ENCODE results near the gene GATA1. TPM values are rescaled to one million over a fixed set of nuclear protein-coding genes. Genes with fewer than 3 reads are reported as not detected.

The GATA1 gene
- total RNA-seq, 3 donors from 2014 or later = 0.32 TPM; not detected in 2

DNA sequence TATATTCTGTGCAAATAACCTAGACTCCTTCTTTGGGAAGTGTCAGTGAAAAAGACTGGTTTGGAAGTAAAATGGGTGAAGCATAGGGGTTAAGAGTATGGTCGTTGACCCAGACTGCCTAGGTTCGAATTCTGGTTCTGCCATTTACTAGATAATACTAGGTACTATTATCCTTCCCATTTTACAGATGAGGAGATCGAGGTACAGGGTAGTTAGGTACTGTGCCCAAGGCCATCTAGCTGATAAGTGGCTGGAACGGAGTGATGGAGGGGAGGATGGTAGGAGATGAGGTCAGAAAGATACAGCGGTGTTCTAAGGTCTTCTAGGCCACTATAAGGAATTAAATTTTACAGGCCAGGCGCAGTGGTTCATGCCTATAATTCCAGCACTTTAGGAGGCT, 13.8 kb upstream of the GATA1 start:
- H3K36me3 ChIP-seq (ENCODE audit: low read depth) = no peaks in the 10 kb centered on the region
- H3K4me1 ChIP-seq (ENCODE audit: low read depth) = no peaks in the 10 kb centered on the region
- intact Hi-C loops (cut with DNase I, micrococcal nuclease) = no loop called here
- H3K9me3 ChIP-seq = no peaks in the 10 kb centered on the region
- H3K4me3 ChIP-seq = no peak overlapping the region
- DNase-seq (no peak), ATAC-seq (no peak)
- TF ChIP-seq, protein P1, sequence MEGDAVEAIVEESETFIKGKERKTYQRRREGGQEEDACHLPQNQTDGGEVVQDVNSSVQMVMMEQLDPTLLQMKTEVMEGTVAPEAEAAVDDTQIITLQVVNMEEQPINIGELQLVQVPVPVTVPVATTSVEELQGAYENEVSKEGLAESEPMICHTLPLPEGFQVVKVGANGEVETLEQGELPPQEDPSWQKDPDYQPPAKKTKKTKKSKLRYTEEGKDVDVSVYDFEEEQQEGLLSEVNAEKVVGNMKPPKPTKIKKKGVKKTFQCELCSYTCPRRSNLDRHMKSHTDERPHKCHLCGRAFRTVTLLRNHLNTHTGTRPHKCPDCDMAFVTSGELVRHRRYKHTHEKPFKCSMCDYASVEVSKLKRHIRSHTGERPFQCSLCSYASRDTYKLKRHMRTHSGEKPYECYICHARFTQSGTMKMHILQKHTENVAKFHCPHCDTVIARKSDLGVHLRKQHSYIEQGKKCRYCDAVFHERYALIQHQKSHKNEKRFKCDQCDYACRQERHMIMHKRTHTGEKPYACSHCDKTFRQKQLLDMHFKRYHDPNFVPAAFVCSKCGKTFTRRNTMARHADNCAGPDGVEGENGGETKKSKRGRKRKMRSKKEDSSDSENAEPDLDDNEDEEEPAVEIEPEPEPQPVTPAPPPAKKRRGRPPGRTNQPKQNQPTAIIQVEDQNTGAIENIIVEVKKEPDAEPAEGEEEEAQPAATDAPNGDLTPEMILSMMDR (IDR thresholded peaks at IDR 0.05) = no peak

DNA sequence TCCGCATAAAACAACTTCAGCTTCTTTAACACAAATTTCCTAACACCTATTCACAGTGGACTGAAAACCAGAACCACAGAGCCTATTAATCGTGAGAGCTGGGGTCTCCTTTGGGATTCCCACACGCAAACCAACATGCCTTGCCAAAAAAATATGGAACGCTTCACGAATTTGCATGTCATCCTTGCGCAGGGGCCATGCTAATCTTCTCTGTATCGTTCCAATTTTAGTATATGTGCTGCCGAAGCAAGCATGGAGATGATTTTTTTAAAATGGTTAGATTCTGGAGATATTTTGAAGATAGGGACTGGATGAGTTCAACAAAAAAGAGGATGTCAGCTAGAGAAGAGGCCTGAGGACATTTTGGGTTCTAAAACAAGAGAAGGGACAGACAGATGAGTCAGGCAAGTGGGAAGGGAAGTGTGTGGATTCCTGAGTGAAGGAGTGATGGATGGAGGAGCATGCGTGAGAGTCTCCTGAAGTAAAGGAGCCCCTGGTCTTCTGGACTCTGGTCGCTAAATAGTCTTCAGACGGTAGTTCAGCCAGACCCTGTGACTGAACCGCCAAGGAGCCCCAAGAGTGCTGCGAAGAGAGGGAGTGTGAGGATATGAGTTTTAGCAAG, 9.5 kb upstream of the GATA1 start:
- ATAC-seq (no peak), DNase-seq (no peak)
- TF ChIP-seq, protein P1 (IDR thresholded peaks at IDR 0.05) = no peak
- intact Hi-C loops (cut with DNase I, micrococcal nuclease) = no loop called here
- Histone ChIP-seq H3K4me1 (ENCODE audit: low read depth) (no peaks in the 10 kb centered on the region), H3K9me3 (no peaks in the 10 kb centered on the region), H3K4me3 (no peak overlapping the region), H3K36me3 (ENCODE audit: low read depth) (no peaks in the 10 kb centered on the region)

DNA sequence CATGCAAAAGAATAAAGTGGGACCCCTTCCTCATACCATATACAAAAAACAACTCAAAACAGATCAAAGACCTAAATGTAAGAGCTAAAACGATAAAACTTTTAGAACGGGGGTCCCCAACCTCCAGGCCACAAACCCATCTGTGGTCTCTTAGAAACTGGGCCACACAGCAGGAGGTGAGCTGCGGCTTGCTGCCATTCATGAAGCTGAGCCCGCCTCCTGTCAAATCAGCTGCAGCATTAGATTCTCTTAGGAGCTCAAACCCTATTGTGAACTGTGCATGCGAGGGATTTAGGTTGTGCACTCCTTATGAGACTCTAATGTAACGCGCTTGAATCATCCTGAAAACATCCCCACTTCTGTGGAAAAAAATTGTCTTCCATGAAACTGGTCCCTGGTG, 7.0 kb upstream of the GATA1 start:
- H3K4me1 ChIP-seq (ENCODE audit: low read depth) = no peaks in the 10 kb centered on the region

DNA sequence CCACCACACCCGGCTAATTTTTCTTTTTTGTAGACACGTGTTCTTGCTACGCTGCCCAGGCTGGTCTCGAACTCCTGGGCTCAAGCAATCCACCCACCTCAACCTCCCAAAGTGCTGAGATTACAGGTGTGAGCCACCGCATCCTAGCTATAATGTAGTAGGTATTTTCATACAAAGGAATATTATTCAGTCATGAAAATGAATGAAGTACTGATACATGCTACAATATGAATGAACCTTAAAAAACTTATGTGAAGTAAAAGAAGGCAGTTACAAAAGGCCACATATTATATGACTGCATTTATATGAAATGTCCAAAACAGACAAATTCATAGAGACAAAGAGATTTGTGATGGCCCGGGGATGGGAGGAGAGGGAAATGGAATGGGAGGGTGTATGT, 4.7 kb upstream of the GATA1 start:
- Histone ChIP-seq H3K4me3 (no peak overlapping the region), H3K9me3 (no peaks in the 10 kb centered on the region), H3K4me1 (ENCODE audit: low read depth) (no peaks in the 10 kb centered on the region), H3K36me3 (ENCODE audit: low read depth) (no peaks in the 10 kb centered on the region)
- TF ChIP-seq, protein P1 (IDR thresholded peaks at IDR 0.05) = no peak
- intact Hi-C loops (cut with DNase I, micrococcal nuclease) = no loop called here
- ATAC-seq (no peak), DNase-seq (no peak)

More for the DNA sequence above, 7.0 kb upstream of the GATA1 start:
- DNase-seq (no peak), ATAC-seq (no peak)
- Histone ChIP-seq H3K4me3 (no peak overlapping the region), H3K36me3 (ENCODE audit: low read depth) (no peaks in the 10 kb centered on the region), H3K9me3 (no peaks in the 10 kb centered on the region)
- intact Hi-C loops (cut with DNase I, micrococcal nuclease) = no loop called here
- TF ChIP-seq, protein P1 (IDR thresholded peaks at IDR 0.05) = no peak

DNA sequence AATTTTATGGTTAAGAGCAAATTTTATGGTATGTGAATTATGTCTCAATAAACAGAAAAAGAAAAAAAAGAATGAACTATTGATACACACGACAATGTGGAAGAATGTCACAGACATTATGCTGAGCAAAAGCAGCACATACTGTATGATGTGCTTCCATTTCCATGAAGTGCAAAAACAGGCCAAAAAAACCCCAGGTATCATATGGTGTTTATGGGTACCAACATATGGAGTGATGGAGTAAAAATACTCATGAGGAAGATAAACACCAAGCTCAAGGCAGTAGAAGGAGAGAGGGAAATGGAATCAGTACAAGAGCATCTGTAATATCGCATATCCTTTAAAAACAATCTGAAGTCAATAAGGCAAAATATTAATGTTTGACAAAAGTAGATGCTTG, 4.2 kb upstream of the GATA1 start:
- intact Hi-C loops (cut with DNase I, micrococcal nuclease) = no loop called here
- Histone ChIP-seq H3K4me1 (ENCODE audit: low read depth) (no peaks in the 10 kb centered on the region), H3K9me3 (no peaks in the 10 kb centered on the region), H3K36me3 (ENCODE audit: low read depth) (no peaks in the 10 kb centered on the region), H3K4me3 (no peak overlapping the region)
- ATAC-seq (no peak), DNase-seq (no peak)
- TF ChIP-seq, protein P1 (IDR thresholded peaks at IDR 0.05) = no peak

DNA sequence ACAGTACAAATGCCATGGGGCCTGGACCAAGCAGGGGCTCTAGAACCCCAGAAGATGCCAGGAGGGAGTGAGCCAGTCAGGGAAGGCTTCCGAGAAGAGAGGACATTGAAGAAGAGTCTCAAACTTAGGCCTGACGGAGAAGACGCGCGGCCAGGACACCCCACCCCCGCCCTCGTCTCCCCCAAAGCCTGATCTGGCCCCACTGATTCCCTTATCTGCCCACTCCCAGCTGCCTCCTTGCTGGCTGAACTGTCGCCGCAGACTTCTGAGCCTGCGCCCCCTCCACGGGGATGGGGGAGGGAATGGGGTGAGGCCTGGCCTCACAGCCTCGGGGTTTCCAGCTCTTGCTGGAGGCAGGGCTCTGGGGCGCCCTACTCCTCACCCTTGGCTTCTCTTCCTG, 3.6 kb upstream of the GATA1 start:
- Histone ChIP-seq H3K4me1 (ENCODE audit: low read depth) (no peaks in the 10 kb centered on the region), H3K36me3 (ENCODE audit: low read depth) (no peaks in the 10 kb centered on the region), H3K9me3 (no peaks in the 10 kb centered on the region), H3K4me3 (no peak overlapping the region)
- TF ChIP-seq, protein P1 (IDR thresholded peaks at IDR 0.05) = no peak
- intact Hi-C loops (cut with DNase I, micrococcal nuclease) = no loop called here
- DNase-seq = no peak
- ATAC-seq = no peak
